ENCODE data around the gene MXI1.
"Not testable (repeated sequence)": the region's sequence is repeated elsewhere in the genome, so short reads cannot be mapped to it uniquely, and the experiment has no call there.

Gene MXI1

GRCh38 chr10:110225756-110226542 is 18.5 kb downstream of the MXI1 start:
- in situ Hi-C loops (cut with MboI; ENCODE audit: low pct_unique_long_range_greater_than_20kb, low sequenced_read_pairs): loop anchor here (25.0 kb wide), 1 partner anchor 339 kb away; no protein-coding TSS in a partner anchor
- DNase-seq: peak; percentile 87

- in situ Hi-C loops (cut with MboI; ENCODE audit: low pct_unique_long_range_greater_than_20kb, low sequenced_read_pairs): loop anchor here (25.0 kb wide), 1 partner anchor 339 kb away; no protein-coding TSS in a partner anchor
Observed at GRCh38 chr10:110226543-110226925, 19.1 kb downstream of the MXI1 start.

GRCh38 chr10:110226926-110227641 is 19.7 kb downstream of the MXI1 start:
- in situ Hi-C loops (cut with MboI; ENCODE audit: low pct_unique_long_range_greater_than_20kb, low sequenced_read_pairs): loop anchor here (25.0 kb wide), 1 partner anchor 340 kb away; no protein-coding TSS in a partner anchor
- peak; percentile 59 for DNase-seq

More at GRCh38 chr10:110226543-110226925, 19.1 kb downstream of the MXI1 start:
- no peak for DNase-seq

GRCh38 chr10:110228066-110228465 is 20.7 kb downstream of the MXI1 start:
- in situ Hi-C loops (cut with MboI; ENCODE audit: low pct_unique_long_range_greater_than_20kb, low sequenced_read_pairs): loop anchor here (25.0 kb wide), 1 partner anchor 341 kb away; no protein-coding TSS in a partner anchor
- no peak for DNase-seq

GRCh38 chr10:110229155-110229554 is 21.8 kb downstream of the MXI1 start:
- in situ Hi-C loops (cut with MboI; ENCODE audit: low pct_unique_long_range_greater_than_20kb, low sequenced_read_pairs): loop anchor here (25.0 kb wide), 1 partner anchor 342 kb away; no protein-coding TSS in a partner anchor
- no peak for DNase-seq

DNA sequence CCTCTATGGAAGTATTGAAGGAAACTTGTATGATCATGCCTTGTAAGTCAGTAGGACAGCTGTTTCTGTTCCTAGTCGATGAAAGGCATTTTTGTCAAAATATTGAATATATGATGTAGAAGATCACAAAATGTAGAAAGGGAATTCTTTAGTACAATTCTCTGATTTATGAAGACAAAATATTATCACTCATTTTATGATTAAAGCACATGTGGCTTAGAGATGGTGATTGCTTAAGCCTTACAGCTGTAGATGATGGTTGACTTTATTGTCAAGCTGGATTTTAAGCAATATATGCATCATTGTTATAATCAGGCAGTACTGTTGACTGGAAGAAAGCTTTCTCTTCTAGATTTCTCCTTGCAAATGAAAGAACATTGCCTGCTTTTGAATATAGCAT is 26.4 kb downstream of the MXI1 start:
- in situ Hi-C loops (cut with MboI; ENCODE audit: low pct_unique_long_range_greater_than_20kb, low sequenced_read_pairs): loop anchor here (25.0 kb wide), 1 partner anchor 347 kb away; no protein-coding TSS in a partner anchor
- no peak for DNase-seq

DNA sequence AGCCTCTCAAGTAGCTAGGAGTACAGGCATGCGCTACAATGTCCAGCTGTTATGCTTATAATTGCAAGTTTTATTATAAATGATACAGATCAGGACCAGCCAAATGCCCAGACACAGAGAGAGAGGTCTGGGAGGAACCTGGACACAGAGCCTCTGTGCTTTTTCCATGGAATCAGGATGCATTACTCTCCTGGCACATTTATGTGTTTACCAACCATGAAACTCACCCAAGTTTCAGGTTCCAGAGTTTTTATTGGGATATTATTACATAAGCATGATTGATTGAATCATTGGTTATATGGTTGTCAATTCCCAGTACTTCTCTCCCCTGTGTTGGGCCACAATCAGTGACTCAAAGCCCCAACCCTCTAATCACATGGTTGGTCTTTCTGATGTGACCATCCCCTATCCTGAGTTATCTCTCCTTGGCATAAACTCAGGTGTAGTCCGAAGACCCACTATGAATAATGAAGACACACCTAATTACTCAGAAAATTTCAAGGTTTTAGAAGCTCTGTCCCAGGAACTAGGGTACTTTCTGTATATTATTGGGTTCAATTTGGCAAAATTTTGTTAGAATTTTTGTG is 30.6 kb downstream of the MXI1 start:
- in situ Hi-C loops (cut with MboI; ENCODE audit: low pct_unique_long_range_greater_than_20kb, low sequenced_read_pairs): loop anchor here (25.0 kb wide), 1 partner anchor 351 kb away; no protein-coding TSS in a partner anchor
- DNase-seq: no peak

DNA sequence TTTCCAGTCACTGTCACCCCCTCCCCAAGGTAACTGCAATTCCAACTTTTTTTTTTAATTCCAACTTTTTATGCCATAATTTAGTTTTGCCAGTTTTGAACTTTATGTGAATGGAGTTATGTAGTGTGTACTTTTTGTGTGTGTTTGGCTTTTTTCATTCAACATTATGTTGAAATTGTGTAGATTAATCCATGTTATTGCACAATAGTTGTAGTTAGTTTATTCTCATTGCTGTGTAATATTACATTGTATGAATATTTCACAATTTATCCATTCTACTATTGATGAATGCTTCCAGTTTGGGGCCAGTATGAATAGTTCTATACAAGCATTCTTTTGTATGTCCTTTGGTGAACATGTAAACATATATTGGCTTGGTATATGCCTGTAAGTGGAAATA is 32.5 kb downstream of the MXI1 start:
- in situ Hi-C loops (cut with MboI; ENCODE audit: low pct_unique_long_range_greater_than_20kb, low sequenced_read_pairs): loop anchor here (25.0 kb wide), 1 partner anchor 353 kb away; no protein-coding TSS in a partner anchor
- no peak for DNase-seq

DNA sequence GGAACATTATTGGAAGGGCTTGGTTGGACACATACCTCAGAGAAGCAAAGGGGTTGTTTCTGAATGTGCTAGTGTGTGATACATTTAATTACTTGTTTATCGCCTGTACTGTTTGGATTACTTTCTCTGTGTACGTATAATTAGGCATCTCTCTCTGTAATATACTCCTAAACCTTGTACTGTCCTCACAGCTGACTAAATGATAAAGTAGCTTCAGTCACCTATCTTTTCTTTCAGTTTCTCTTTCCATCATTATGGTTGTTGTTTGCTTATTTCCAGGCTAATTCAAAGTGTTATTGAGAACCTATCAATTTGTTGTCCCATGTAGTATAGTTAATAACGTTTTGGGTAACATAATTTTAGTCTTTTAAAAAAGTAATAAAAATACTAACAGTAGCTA is 34.0 kb downstream of the MXI1 start:
- no peak for DNase-seq
- in situ Hi-C loops (cut with MboI; ENCODE audit: low pct_unique_long_range_greater_than_20kb, low sequenced_read_pairs): loop anchor here (25.0 kb wide), 1 partner anchor 354 kb away; no protein-coding TSS in a partner anchor

DNA sequence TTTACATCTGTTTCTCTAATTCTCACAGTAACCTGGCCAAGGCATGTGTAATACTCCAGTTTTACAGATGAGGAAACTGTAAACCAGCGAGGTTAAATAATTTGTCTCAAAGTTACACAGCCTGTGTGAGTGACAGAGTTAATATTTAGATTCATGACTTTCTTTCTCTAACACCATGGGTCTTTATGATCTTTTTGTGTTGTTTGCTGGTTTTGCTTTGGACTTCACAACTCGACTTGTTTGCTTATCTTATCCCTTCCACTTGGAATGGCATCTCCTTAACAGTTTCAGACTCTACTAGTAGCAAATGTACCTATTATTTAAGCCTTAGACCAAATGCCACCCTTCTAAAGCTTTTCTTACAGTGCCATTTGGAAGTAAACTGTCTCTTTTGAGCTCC is 34.4 kb downstream of the MXI1 start:
- no peak for DNase-seq
- in situ Hi-C loops (cut with MboI; ENCODE audit: low pct_unique_long_range_greater_than_20kb, low sequenced_read_pairs): loop anchor here (25.0 kb wide), 1 partner anchor 355 kb away; no protein-coding TSS in a partner anchor

- no peak for DNase-seq
- in situ Hi-C loops (cut with MboI; ENCODE audit: low pct_unique_long_range_greater_than_20kb, low sequenced_read_pairs): loop anchor here (25.0 kb wide), 1 partner anchor 355 kb away; no protein-coding TSS in a partner anchor
Observed at GRCh38 chr10:110242511-110242910, 35.1 kb downstream of the MXI1 start.

DNA sequence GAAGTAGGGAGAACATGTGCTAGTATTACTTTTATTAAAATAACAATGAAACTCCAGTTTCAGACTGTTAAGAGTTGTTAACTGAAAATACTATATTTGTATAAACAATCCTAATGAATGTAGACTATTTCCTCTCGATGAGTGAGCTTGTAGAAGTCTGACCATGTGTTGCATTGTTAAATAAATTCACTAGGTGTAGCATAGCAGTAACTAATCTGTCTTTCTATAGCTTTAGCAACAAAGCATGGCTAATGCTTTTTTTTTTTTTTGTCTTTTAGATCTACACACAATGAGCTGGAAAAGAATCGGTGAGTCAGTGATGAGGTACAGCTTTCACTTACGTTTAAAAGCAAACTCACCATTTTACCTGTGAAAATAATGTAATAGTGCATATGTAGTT is 37.1 kb downstream of the MXI1 start:
- in situ Hi-C loops (cut with MboI; ENCODE audit: low pct_unique_long_range_greater_than_20kb, low sequenced_read_pairs): loop anchor here (25.0 kb wide), 1 partner anchor 357 kb away; no protein-coding TSS in a partner anchor
- DNase-seq: no peak

DNA sequence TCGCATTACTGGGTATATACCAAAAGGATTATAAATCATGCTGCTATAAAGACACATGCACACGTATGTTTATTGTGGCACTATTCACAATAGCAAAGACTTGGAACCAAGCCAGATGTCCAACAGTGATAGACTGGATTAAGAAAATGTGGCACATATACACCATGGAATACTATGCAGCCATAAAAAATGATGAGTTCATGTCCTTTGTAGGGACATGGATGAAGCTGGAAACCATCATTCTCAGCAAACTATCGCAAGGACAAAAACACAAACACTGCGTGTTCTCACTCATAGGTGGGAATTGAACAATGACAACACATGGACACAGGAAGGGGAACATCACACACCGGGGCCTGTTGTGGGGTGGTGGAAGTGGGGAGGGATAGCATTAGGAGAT is 40.4 kb downstream of the MXI1 start:
- DNase-seq: not testable (repeated sequence)
- in situ Hi-C loops (cut with MboI; ENCODE audit: low pct_unique_long_range_greater_than_20kb, low sequenced_read_pairs): loop anchor here (25.0 kb wide), 1 partner anchor 361 kb away; no protein-coding TSS in a partner anchor

GRCh38 chr10:110249489-110249888 is 42.1 kb downstream of the MXI1 start:
- DNase-seq: not testable (repeated sequence)
- in situ Hi-C loops (cut with MboI; ENCODE audit: low pct_unique_long_range_greater_than_20kb, low sequenced_read_pairs): loop anchor here (25.0 kb wide), 1 partner anchor 362 kb away; no protein-coding TSS in a partner anchor

DNA sequence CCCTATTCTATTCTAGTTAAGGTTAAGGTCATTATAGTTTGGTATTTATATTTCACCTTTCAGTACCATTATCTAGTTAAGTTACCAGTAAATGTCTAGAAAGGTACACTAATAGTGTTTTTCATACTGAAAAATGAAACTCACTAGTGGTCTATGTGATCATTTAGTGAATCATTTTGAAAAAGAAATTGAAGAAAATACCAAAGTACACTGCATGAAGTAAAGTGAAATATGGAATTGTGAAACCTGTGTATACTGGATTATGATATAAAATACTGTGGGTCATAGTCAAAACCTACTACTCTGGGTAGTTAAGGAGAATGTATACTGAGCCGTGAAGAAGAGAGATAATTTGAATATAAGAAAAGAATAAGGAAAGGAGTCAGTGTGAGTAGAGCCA is 44.0 kb downstream of the MXI1 start:
- in situ Hi-C loops (cut with MboI; ENCODE audit: low pct_unique_long_range_greater_than_20kb, low sequenced_read_pairs): not testable (repeated sequence)

DNA sequence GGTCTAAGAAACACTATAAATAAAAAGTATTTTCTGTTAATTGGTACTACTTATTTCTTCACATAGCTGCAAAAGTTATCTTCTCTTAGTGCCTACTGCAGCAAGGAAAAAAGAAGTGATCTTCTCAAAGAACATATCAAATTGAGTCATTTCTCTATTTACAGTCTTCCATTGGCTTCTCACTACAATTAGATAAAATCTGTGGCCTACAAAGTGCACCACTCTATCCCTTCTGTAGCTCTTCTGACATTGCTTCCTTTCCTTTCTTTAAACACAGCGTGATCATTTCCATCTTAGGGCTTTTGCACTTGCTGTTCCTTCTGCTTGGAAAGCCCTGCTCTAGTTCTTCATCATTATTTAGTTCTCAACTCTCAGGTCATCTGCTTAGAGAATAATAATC is 44.7 kb downstream of the MXI1 start:
- in situ Hi-C loops (cut with MboI; ENCODE audit: low pct_unique_long_range_greater_than_20kb, low sequenced_read_pairs): no loop called here
- DNase-seq: no peak

More for the DNA sequence above, 44.0 kb downstream of the MXI1 start:
- DNase-seq: not testable (repeated sequence)

GRCh38 chr10:110254467-110254866 is 47.1 kb downstream of the MXI1 start:
- no peak for DNase-seq
- in situ Hi-C loops (cut with MboI; ENCODE audit: low pct_unique_long_range_greater_than_20kb, low sequenced_read_pairs): no loop called here

DNA sequence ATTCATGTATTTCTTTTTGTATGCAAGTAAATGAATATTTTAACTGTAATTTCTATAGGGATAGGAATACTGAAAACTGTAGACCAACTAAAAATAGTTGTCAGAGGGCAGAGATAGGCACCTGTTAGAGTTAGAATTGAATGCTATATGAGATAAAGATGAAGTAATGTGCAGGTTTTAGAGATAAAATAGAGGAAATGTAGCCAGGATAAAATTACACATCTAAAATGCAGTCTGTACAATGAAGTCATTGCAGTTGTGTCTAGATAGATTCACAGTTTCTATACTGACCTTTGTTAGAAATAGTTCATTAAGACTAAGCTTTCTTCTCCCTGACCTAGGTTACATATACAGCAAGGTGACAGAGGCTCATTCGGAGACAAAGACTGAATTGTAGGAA is 51.1 kb downstream of the MXI1 start:
- no peak for DNase-seq
- in situ Hi-C loops (cut with MboI; ENCODE audit: low pct_unique_long_range_greater_than_20kb, low sequenced_read_pairs): no loop called here

DNA sequence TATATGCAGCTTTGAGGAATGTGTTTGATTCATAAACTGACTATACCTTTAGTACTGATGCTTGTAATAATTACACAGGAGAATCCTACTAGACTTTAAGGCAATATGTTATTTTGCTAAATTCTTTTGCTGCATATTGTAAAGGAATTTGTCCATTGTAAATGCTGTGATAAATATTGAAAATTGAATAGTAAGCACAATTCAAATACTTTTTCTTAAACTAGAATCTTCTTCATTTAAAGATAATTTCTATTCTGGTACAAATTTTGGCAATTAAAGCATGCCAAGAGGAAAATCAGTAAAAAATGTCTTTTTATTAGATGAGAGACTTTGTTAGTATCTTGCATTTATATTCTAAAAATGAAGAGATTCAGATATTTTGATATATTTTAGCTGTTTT is 51.9 kb downstream of the MXI1 start:
- in situ Hi-C loops (cut with MboI; ENCODE audit: low pct_unique_long_range_greater_than_20kb, low sequenced_read_pairs): no loop called here

More for the DNA sequence above, 51.9 kb downstream of the MXI1 start:
- no peak for DNase-seq

Data from KBM-7 (cell line).